Endothelial cell of umbilical vein (primary cell): Measurements from ENCODE around the gene DCHS1. TPM values are rescaled to one million over a fixed set of nuclear protein-coding genes. Genes with fewer than 3 reads are reported as not detected.

ENCODE experiments used
- BruUV-seq: library from RNA; stranded (reverse); fragments of 400-500 nt; replicated peaks from 2 replicates; lab custom pipeline; 2021; lab: Mats Ljungman, UMichigan
- CTCF ChIA-PET: fragments of 300-600, 350-600 bp; sonication (Branson Sonifier 250); formaldehyde crosslinking; loops from one replicate; lab custom pipeline; 2021; ENCODE audit warnings: antibody characterized with exemption, inconsistent platforms; lab: Charles Lee
- POLR2A ChIA-PET: fragments of 300-600, 350-600 bp; sonication (Branson Sonifier 250); formaldehyde crosslinking; loops from one replicate; lab custom pipeline; 2021; ENCODE audit warnings: antibody characterized with exemption, inconsistent platforms; lab: Charles Lee
- DNase-seq: peaks from one replicate; pipeline ENCODE4 v3.0.0-alpha.2; 2011; ENCODE audit warnings: low read depth, low spot score
- FAIRE-seq: peaks from 2 replicates; lab custom pipeline; 2011; peaks lifted over from hg19 to GRCh38; lab: Jason Lieb, UNC
- H2AFZ ChIP-seq: 2 replicates; pipeline ENCODE4 v1.6.0; 2012; ENCODE audit warnings: low read depth, low read length, control low read depth, inconsistent platforms
- H3K27ac ChIP-seq: 2 replicates; pipeline ENCODE4 v1.5.1; 2011; ENCODE audit warnings: low read depth, mild to moderate bottlenecking, control low read depth, low read length, moderate library complexity; ENCODE audit not compliant: insufficient read depth
- H3K27me3 ChIP-seq, 2 experiments: 2 replicates each; pipeline versions ENCODE4 v1.6.0 to v1.6.1; 2011; ENCODE audit warnings: low read length in 2 of 2, mixed read lengths in 1 of 2; ENCODE audit not compliant: control insufficient read depth in 2 of 2, insufficient read depth in 2 of 2
- H3K36me3 ChIP-seq, 2 experiments: 2 replicates in 1 of 2; 3 replicates in 1 of 2; pipeline ENCODE4 v1.5.1; 2011; ENCODE audit warnings: low read length in 2 of 2, mild to moderate bottlenecking in 1 of 2, moderate library complexity in 1 of 2; ENCODE audit not compliant: control insufficient read depth in 2 of 2, insufficient read depth in 2 of 2; ENCODE audit errors: extremely low read depth in 1 of 2
- H3K4me1 ChIP-seq: 3 replicates; pipeline ENCODE4 v1.5.1; 2011; ENCODE audit warnings: mild to moderate bottlenecking, low read length; ENCODE audit not compliant: control insufficient read depth, insufficient read depth; ENCODE audit errors: extremely low read depth
- H3K4me2 ChIP-seq: 2 replicates; pipeline ENCODE4 v1.6.1; 2011; ENCODE audit warnings: low read length, control low read depth, mixed read lengths; ENCODE audit not compliant: insufficient read depth
- H3K4me3 ChIP-seq, 3 experiments: fragments of 200-600 bp in 1 of 3; sonication (generic), shearing (Covaris generic) in 1 of 3; replicated peaks in 1 of 3; 2 replicates each; pipeline ENCODE4 v1.5.1; 2011 to 2016; ENCODE audit warnings: control low read depth in 3 of 3, low read length in 3 of 3, mild to moderate bottlenecking in 2 of 3, inconsistent platforms in 1 of 3, low read depth in 1 of 3, moderate library complexity in 1 of 3; ENCODE audit not compliant: insufficient read depth in 1 of 3
- H3K79me2 ChIP-seq: 2 replicates; pipeline ENCODE4 v1.6.0; 2012; ENCODE audit warnings: low read length, inconsistent platforms; ENCODE audit not compliant: control insufficient read depth, insufficient read depth
- H3K9ac ChIP-seq: replicated peaks from 2 replicates; pipeline ENCODE3; 2011; ENCODE audit warnings: low read length, control low read depth; ENCODE audit not compliant: insufficient read depth; ENCODE audit errors: extremely low read depth
- H3K9me1 ChIP-seq: replicated peaks from 3 replicates; pipeline ENCODE4 v1.6.0; 2011; ENCODE audit warnings: mild to moderate bottlenecking, low read length; ENCODE audit not compliant: control insufficient read depth, insufficient read depth; ENCODE audit errors: extremely low read depth
- H3K9me3 ChIP-seq: replicated peaks from 2 replicates; pipeline ENCODE4 v1.5.1; 2012; ENCODE audit warnings: low read length, inconsistent platforms; ENCODE audit not compliant: control insufficient read depth, insufficient read depth
- H4K20me1 ChIP-seq: replicated peaks from 2 replicates; pipeline ENCODE3; 2011; ENCODE audit warnings: mild to moderate bottlenecking, low read length; ENCODE audit not compliant: control insufficient read depth, insufficient read depth; ENCODE audit errors: extremely low read depth
- CTCF ChIP-seq, 2 donors: IDR thresholded peaks; 1 replicate in 1 of 2; 2 replicates in 1 of 2; pipeline ENCODE4 v1.5.1; 2011; ENCODE audit warnings: low read length in 2 of 2, mild to moderate bottlenecking in 2 of 2, moderate library complexity in 2 of 2, control low read depth in 1 of 2, inconsistent platforms in 1 of 2, low read depth in 1 of 2; ENCODE audit not compliant: insufficient read depth in 1 of 2; ENCODE audit errors: extremely low read depth in 1 of 2
- EZH2 ChIP-seq: IDR thresholded peaks from 2 replicates; pipeline ENCODE4 v1.6.1; 2012; ENCODE audit warnings: borderline replicate concordance, low read depth, mild to moderate bottlenecking, moderate library complexity, low read length, inconsistent platforms; ENCODE audit not compliant: severe bottlenecking
- FOS ChIP-seq: IDR thresholded peaks from 2 replicates; pipeline ENCODE4 v1.6.1; 2011; ENCODE audit warnings: mild to moderate bottlenecking, low read length, moderate library complexity, borderline replicate concordance; ENCODE audit not compliant: insufficient read depth
- GATA2 ChIP-seq: IDR thresholded peaks from 2 replicates; pipeline ENCODE4 v1.7.0; 2011; ENCODE audit warnings: low read depth, mild to moderate bottlenecking, moderate library complexity, mixed read lengths, low read length; ENCODE audit not compliant: insufficient read length, insufficient read depth
- JUN ChIP-seq: IDR thresholded peaks from 2 replicates; pipeline ENCODE4 v1.6.1; 2011; ENCODE audit warnings: borderline replicate concordance, low read depth; ENCODE audit not compliant: insufficient read length, insufficient read depth
- MYC ChIP-seq: IDR thresholded peaks from one replicate; pipeline ENCODE4 v1.6.1; 2011; ENCODE audit warnings: mild to moderate bottlenecking, low read depth, low read length
- POLR2A ChIP-seq: IDR thresholded peaks from 2 replicates; pipeline ENCODE4 v1.6.1; 2012; ENCODE audit warnings: low read depth, mild to moderate bottlenecking, control low read depth, low read length
- dilution Hi-C: fragments of 300-500 bp; cut with MboI; formaldehyde crosslinking; loops from one replicate; pipeline ENCODE4 v1.15.0; 2019; ENCODE audit warnings: low sequenced_read_pairs; ENCODE audit not compliant: extremely low pct_ligation_motif_present
- intact Hi-C: fragments of 100-400 bp; cut with micrococcal nuclease; formaldehyde crosslinking; loops from one replicate; pipeline ENCODE4 v1.10.0; 2022
- polyA plus RNA-seq, 4 experiments: library from polyadenylated mRNA; depleted of rRNA in 3 of 4; stranded (reverse) in 3 of 4; unstranded in 1 of 4; fragments of >200 nt; gene quantifications; 2 replicates each; pipeline versions ENCODE4 v1.2.1 to v1.2.3, GENCODE V29; 2011 to 2012; ENCODE audit warnings: missing spikeins in 1 of 4
- total RNA-seq: library from RNA; stranded (reverse); gene quantifications from 2 replicates; pipeline ENCODE4 v1.2.3, GENCODE V29; 2021

Gene DCHS1
- total and polyA plus RNA-seq, 2 donors (not counting 3 experiments of a cell fraction or from before 2014, with no cell fraction given) = 56.2 to 73.0 TPM

GRCh38 chr11:6629892-6630631, 25.5 kb downstream of the DCHS1 start:
- CTCF ChIA-PET = interaction anchor here (0.7 to 1.4 kb wide), 3 partner anchors 11 to 99 kb away, joined by 3 read pairs; partner anchors contain the start of gene TPP1
- dilution Hi-C loops (no loop called here), intact Hi-C loops (no loop called here)
- peaks cover 11% of the 10 kb centered on the region for H3K4me1 ChIP-seq
- no peak overlapping the region for H3K4me2 ChIP-seq
- FAIRE-seq = no peak
- H3K36me3 ChIP-seq = peaks cover 5 to 73% of the 10 kb centered on the region in 2 experiments
- POLR2A ChIA-PET = no interaction called here
- H3K27ac ChIP-seq = no peak overlapping the region
- H2AFZ ChIP-seq = no peak overlapping the region
- no peaks in the 10 kb centered on the region for H3K27me3 ChIP-seq
- H3K9ac ChIP-seq = no peak overlapping the region
- BruUV-seq = no TSS peak
- no peak for DNase-seq
- no peaks in the 10 kb centered on the region for H4K20me1 ChIP-seq
- TF ChIP-seq POLR2A (no peak), EZH2 (no peak), FOS (no peak), CTCF (IDR thresholded peaks at IDR 0.05; ENCODE audit: extremely low read depth in 1 of 2, insufficient read depth in 1 of 2, low read depth in 1 of 2, low read length in 2 of 2) (no peak), GATA2 (no peak), JUN (no peak), MYC (no peak)
- no peaks in the 10 kb centered on the region for H3K9me3 ChIP-seq
- H3K4me3 ChIP-seq = no peak overlapping the region
- no peaks in the 10 kb centered on the region for H3K79me2 ChIP-seq
- H3K9me1 ChIP-seq = no peaks in the 10 kb centered on the region
